Measurements from ENCODE around the gene IFT81. TPM values are rescaled to one million over a fixed set of nuclear protein-coding genes. Genes with fewer than 3 reads are reported as not detected.

Gene IFT81
- total and polyA plus RNA-seq, 2 donors (not counting 3 experiments of a cell fraction or from before 2014, with no cell fraction given), result 2.4 to 9.8 TPM

- Histone ChIP-seq H3K9me1 (replicated peaks; ENCODE audit: control insufficient read depth, extremely low read depth, insufficient read depth, low read length) (no peaks in the 10 kb centered on the region), H3K27me3 (ENCODE audit: control insufficient read depth in 2 of 2, insufficient read depth in 2 of 2, low read length in 2 of 2) (peaks cover 16 to 19% of the 10 kb centered on the region in 2 experiments), H3K4me1 (ENCODE audit: control insufficient read depth, extremely low read depth, insufficient read depth, low read length) (no peaks in the 10 kb centered on the region), H3K36me3 (ENCODE audit: control insufficient read depth in 2 of 2, extremely low read depth in 1 of 2, insufficient read depth in 2 of 2, low read length in 2 of 2) (no peaks in the 10 kb centered on the region), H3K9ac (replicated peaks; ENCODE audit: extremely low read depth, insufficient read depth, low read length) (no peak overlapping the region), H3K27ac (ENCODE audit: insufficient read depth, low read depth, low read length) (no peak overlapping the region), H3K4me3 (replicated peaks in 1 of 3; ENCODE audit: insufficient read depth in 1 of 3, low read depth in 1 of 3, low read length in 3 of 3) (no peak overlapping the region), H3K79me2 (ENCODE audit: control insufficient read depth, insufficient read depth, low read length) (no peaks in the 10 kb centered on the region), H3K4me2 (ENCODE audit: insufficient read depth, low read length) (no peak overlapping the region), H3K9me3 (replicated peaks; ENCODE audit: control insufficient read depth, insufficient read depth, low read length) (no peaks in the 10 kb centered on the region), H2AFZ (ENCODE audit: low read depth, low read length) (no peak overlapping the region), H4K20me1 (replicated peaks; ENCODE audit: control insufficient read depth, extremely low read depth, insufficient read depth, low read length) (no peaks in the 10 kb centered on the region)
- no peak for DNase-seq (ENCODE audit: low read depth, low spot score)
- ChIA-PET CTCF (no interaction called here), POLR2A (no interaction called here)
- FAIRE-seq, result no peak
- intact Hi-C loops (cut with micrococcal nuclease), result no loop called here
- TF ChIP-seq POLR2A (IDR thresholded peaks at IDR 0.05; ENCODE audit: low read depth, low read length) (no peak), FOS (IDR thresholded peaks at IDR 0.05; ENCODE audit: borderline replicate concordance, insufficient read depth, low read length) (no peak), MYC (IDR thresholded peaks at IDR 0.05; ENCODE audit: low read depth, low read length) (no peak), GATA2 (IDR thresholded peaks at IDR 0.05; ENCODE audit: insufficient read depth, insufficient read length, low read depth, low read length) (no peak), EZH2 (IDR thresholded peaks at IDR 0.05; ENCODE audit: borderline replicate concordance, low read depth, low read length, severe bottlenecking) (no peak), POLR2AphosphoS5 (IDR thresholded peaks at IDR 0.05; ENCODE audit: insufficient read depth, low read depth, low read length) (no peak)
- TF ChIP-seq, protein P1, sequence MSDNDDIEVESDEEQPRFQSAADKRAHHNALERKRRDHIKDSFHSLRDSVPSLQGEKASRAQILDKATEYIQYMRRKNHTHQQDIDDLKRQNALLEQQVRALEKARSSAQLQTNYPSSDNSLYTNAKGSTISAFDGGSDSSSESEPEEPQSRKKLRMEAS (IDR thresholded peaks at IDR 0.05; ENCODE audit: insufficient read depth, insufficient read length), result no peak
- TF ChIP-seq, protein P2, sequence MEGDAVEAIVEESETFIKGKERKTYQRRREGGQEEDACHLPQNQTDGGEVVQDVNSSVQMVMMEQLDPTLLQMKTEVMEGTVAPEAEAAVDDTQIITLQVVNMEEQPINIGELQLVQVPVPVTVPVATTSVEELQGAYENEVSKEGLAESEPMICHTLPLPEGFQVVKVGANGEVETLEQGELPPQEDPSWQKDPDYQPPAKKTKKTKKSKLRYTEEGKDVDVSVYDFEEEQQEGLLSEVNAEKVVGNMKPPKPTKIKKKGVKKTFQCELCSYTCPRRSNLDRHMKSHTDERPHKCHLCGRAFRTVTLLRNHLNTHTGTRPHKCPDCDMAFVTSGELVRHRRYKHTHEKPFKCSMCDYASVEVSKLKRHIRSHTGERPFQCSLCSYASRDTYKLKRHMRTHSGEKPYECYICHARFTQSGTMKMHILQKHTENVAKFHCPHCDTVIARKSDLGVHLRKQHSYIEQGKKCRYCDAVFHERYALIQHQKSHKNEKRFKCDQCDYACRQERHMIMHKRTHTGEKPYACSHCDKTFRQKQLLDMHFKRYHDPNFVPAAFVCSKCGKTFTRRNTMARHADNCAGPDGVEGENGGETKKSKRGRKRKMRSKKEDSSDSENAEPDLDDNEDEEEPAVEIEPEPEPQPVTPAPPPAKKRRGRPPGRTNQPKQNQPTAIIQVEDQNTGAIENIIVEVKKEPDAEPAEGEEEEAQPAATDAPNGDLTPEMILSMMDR (IDR thresholded peaks at IDR 0.05; ENCODE audit: extremely low read depth in 1 of 2, insufficient read depth in 1 of 2, low read depth in 1 of 2, low read length in 2 of 2), result no peak
- no TSS peak for BruUV-seq (replicated peaks)
- dilution Hi-C loops (cut with MboI; ENCODE audit: extremely low pct_ligation_motif_present, low sequenced_read_pairs), result no loop called here
These were observed 30.4 kb upstream of the IFT81 start for GRCh38 chr12:110093631-110094311.

Data from endothelial cell of umbilical vein (primary cell).